Peyer's patch (tissue), 4 donors: Measurements from ENCODE around the gene PPP1R9B. TPM values are rescaled to one million over a fixed set of nuclear protein-coding genes. Genes with fewer than 3 reads are reported as not detected.
A peak's percentile ranks its signal among the peaks of the same experiment; 100 is the strongest.

ENCODE experiments used
- DNase-seq, 3 donors: peaks; one replicate each; pipeline ENCODE4 v3.0.0-alpha.2; 2017 to 2019
- H3K27ac ChIP-seq, 4 donors: fragments of 200-600 bp; sonication (generic); one replicate each; pipeline ENCODE4 v1.5.1; 2016 to 2019
- H3K27me3 ChIP-seq, 2 donors: fragments of 200-600 bp; sonication (generic); one replicate each; pipeline ENCODE4 v1.5.1; 2019
- H3K36me3 ChIP-seq, 3 donors: fragments of 200-600 bp; sonication (generic); one replicate each; pipeline ENCODE4 v1.5.1; 2016 to 2019
- H3K4me1 ChIP-seq, 4 donors: fragments of 200-600 bp; sonication (generic); one replicate each; pipeline ENCODE4 v1.5.1; 2016 to 2019
- H3K4me3 ChIP-seq, 4 donors: fragments of 200-600 bp; sonication (generic); 1 replicate in 3 of 4; 2 replicates in 1 of 4; pipeline ENCODE4 v1.5.1; 2016 to 2019; ENCODE audit warnings: mild to moderate bottlenecking in 1 of 4
- H3K9me3 ChIP-seq, 4 donors: fragments of 200-600 bp; sonication (generic); one replicate each; pipeline ENCODE4 v1.5.1; 2016 to 2019; ENCODE audit warnings: mild to moderate bottlenecking in 1 of 4
- POLR2A ChIP-seq, 2 donors: fragments of 450-650 bp; IDR thresholded peaks; one replicate each; pipeline ENCODE4 v1.5.1; 2017; ENCODE audit warnings: antibody characterized with exemption in 2 of 2, mild to moderate bottlenecking in 2 of 2, moderate library complexity in 2 of 2
- total RNA-seq, 4 donors: library from RNA; depleted of rRNA; stranded (reverse); fragments of >200 nt; gene quantifications; one replicate each; pipeline ENCODE4 v1.1.0, GENCODE V29; 2016
- TF ChIP-seq, protein P1 (sequence below), 6 experiments: fragments of 450-650 bp in 4 of 6; fragments of 200-600 bp in 2 of 6; sonication (generic) in 1 of 6; IDR thresholded peaks; one replicate each; pipeline ENCODE4 v1.5.1; 2017 to 2019; ENCODE audit warnings: antibody characterized with exemption in 6 of 6, mild to moderate bottlenecking in 3 of 6, moderate library complexity in 1 of 6

The PPP1R9B gene
- total RNA-seq, 4 donors from 2014 or later, result 18.0 to 40.4 (median 32.9) TPM

- Histone ChIP-seq H3K27me3 (no peaks in the 10 kb centered on the region), H3K27ac (peak overlapping the region in 3 of 4 donors; percentile 80 to 98 (median 84)), H3K36me3 (peaks cover 0 to 54% (median 0%) of the 10 kb centered on the region in 3 donors), H3K4me1 (peaks cover 0 to 58% (median 4%) of the 10 kb centered on the region in 4 donors), H3K9me3 (no peaks in the 10 kb centered on the region), H3K4me3 (peak overlapping the region in 2 of 4 donors; percentile 15 to 49)
- peak in 1 of 2 donors; percentile 77 for TF ChIP-seq POLR2A (IDR thresholded peaks at IDR 0.05)
- TF ChIP-seq, protein P1, sequence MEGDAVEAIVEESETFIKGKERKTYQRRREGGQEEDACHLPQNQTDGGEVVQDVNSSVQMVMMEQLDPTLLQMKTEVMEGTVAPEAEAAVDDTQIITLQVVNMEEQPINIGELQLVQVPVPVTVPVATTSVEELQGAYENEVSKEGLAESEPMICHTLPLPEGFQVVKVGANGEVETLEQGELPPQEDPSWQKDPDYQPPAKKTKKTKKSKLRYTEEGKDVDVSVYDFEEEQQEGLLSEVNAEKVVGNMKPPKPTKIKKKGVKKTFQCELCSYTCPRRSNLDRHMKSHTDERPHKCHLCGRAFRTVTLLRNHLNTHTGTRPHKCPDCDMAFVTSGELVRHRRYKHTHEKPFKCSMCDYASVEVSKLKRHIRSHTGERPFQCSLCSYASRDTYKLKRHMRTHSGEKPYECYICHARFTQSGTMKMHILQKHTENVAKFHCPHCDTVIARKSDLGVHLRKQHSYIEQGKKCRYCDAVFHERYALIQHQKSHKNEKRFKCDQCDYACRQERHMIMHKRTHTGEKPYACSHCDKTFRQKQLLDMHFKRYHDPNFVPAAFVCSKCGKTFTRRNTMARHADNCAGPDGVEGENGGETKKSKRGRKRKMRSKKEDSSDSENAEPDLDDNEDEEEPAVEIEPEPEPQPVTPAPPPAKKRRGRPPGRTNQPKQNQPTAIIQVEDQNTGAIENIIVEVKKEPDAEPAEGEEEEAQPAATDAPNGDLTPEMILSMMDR (IDR thresholded peaks at IDR 0.05), result peak in 2 of 6 experiments; percentile 8
- peak in 2 of 3 donors; percentile 89 to 90 for DNase-seq
Measured at GRCh38 chr17:50101346-50102163, 48.9 kb downstream of the PPP1R9B start.

- no peak for TF ChIP-seq POLR2A (IDR thresholded peaks at IDR 0.05)
- TF ChIP-seq, protein P1 (IDR thresholded peaks at IDR 0.05), result no peak
- H3K9me3 ChIP-seq, result no peaks in the 10 kb centered on the region
- H3K4me3 ChIP-seq, result peak overlapping the region in 2 of 4 donors; percentile 15 to 49
- H3K4me1 ChIP-seq, result peaks cover 3 to 64% (median 5%) of the 10 kb centered on the region in 4 donors
- peak overlapping the region in 3 of 4 donors; percentile 80 to 98 (median 84) for H3K27ac ChIP-seq
- DNase-seq, result no peak
- no peaks in the 10 kb centered on the region for H3K27me3 ChIP-seq
- H3K36me3 ChIP-seq, result peaks cover 0 to 48% (median 0%) of the 10 kb centered on the region in 3 donors
Measured at GRCh38 chr17:50100921-50101345, 49.5 kb downstream of the PPP1R9B start.

DNA sequence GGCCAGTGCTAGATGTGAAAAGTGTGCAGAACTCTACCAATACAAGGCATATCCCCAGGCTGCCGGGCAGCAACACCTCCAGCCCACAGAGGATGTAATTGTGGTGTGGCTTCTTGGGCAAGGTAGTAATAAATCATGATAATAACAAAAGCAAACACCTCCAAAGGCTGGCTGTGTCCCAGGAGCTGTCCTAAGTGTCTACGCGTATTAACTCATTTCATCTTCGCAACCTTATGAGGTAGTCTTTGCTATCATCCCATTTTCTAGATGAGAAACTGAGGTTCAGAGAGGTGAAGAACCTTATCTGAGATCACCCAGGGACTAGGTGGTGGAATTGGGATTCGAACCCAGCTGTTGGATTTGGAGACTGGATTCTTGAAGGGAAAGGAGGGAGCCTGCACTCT is 50.0 kb downstream of the PPP1R9B start:
- Histone ChIP-seq H3K27ac (peak overlapping the region in 3 of 4 donors; percentile 80 to 98 (median 84)), H3K4me3 (peak overlapping the region in 2 of 4 donors; percentile 15 to 49), H3K36me3 (peaks cover 0 to 43% (median 0%) of the 10 kb centered on the region in 3 donors), H3K27me3 (no peaks in the 10 kb centered on the region), H3K4me1 (peaks cover 5 to 66% (median 7%) of the 10 kb centered on the region in 4 donors), H3K9me3 (no peaks in the 10 kb centered on the region)
- TF ChIP-seq, protein P1 (IDR thresholded peaks at IDR 0.05), result no peak
- TF ChIP-seq POLR2A (IDR thresholded peaks at IDR 0.05), result peak in 1 of 2 donors; percentile 42
- peak in 1 of 3 donors; percentile 70 for DNase-seq

DNA sequence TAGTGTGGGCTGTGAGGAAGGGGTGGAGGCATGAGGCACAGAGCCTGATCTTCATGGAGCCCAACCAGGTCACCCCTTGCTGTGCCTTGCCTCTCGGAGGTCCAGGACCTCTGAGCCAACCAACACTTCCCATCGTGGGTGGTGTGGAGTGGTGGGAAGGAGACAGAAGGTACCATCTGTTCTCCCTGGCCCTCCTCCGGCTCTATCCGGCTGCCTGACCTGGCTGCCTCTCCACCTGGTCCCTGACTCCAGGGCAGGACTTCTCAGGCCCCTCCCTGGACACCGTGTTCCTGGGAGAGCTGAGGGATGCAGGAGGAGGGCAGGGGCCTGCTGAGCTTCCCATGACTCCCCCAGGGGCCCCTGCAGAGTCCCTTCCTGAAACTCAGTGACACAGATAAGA is 51.5 kb downstream of the PPP1R9B start:
- peaks cover 0 to 31% (median 0%) of the 10 kb centered on the region in 3 donors for H3K36me3 ChIP-seq
- H3K27ac ChIP-seq, result peak overlapping the region in 1 of 4 donors; percentile 98

DNA sequence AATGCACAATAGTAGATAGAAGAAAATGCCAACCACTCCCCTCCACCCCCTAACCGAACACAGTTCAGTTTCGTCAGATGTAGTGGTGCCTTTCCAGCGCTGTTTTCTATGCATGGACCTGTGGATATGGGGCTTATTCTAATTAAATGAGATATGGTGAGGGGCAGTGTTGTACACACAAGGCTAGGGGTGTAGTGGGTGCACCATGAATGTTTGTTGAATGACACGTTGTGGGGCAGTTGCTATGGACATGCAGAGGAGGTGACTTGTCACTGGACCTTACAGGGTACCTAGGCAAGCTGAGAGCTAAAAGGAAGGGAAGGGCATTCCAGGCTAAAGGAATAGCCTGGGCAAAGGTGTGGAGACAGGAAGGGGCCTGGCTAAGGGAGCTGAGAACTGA is 51.9 kb downstream of the PPP1R9B start:
- peak overlapping the region in 2 of 4 donors; percentile 55 to 98 for H3K27ac ChIP-seq
- H3K27me3 ChIP-seq, result no peaks in the 10 kb centered on the region
- H3K4me3 ChIP-seq, result no peak overlapping the region
- H3K9me3 ChIP-seq, result no peaks in the 10 kb centered on the region
- H3K36me3 ChIP-seq, result peaks cover 0 to 26% (median 0%) of the 10 kb centered on the region in 3 donors
- DNase-seq, result no peak
- H3K4me1 ChIP-seq, result peaks cover 5 to 66% (median 7%) of the 10 kb centered on the region in 4 donors
- TF ChIP-seq POLR2A (IDR thresholded peaks at IDR 0.05), result no peak
- TF ChIP-seq, protein P1 (IDR thresholded peaks at IDR 0.05), result no peak

More for the DNA sequence above, 51.5 kb downstream of the PPP1R9B start:
- Histone ChIP-seq H3K4me3 (no peak overlapping the region), H3K4me1 (peaks cover 5 to 66% (median 7%) of the 10 kb centered on the region in 4 donors), H3K9me3 (no peaks in the 10 kb centered on the region), H3K27me3 (no peaks in the 10 kb centered on the region)
- TF ChIP-seq POLR2A (IDR thresholded peaks at IDR 0.05), result no peak
- TF ChIP-seq, protein P1 (IDR thresholded peaks at IDR 0.05), result no peak
- DNase-seq, result no peak
